HepG2 (cell line): ENCODE data around the gene TET2. TPM values are rescaled to one million over a fixed set of nuclear protein-coding genes. Genes with fewer than 3 reads are reported as not detected.
A peak's percentile ranks its signal among the peaks of the same experiment; 100 is the strongest.

Experiments
- ATAC-seq: fragments of 200-7000 bp; cut with Tn5 transposase; 3 replicates; pipeline ENCODE4 v1.9.1; 2020; ENCODE audit warnings: mild to moderate bottlenecking, moderate library complexity
- BruUV-seq: library from RNA; stranded (reverse); fragments of 400-500 nt; replicated peaks from 2 replicates; lab custom pipeline; 2021; lab: Mats Ljungman, UMichigan
- CTCF ChIA-PET: fragments of 300-600 bp; formaldehyde crosslinking; extraction: SDS; loops from one replicate; lab custom pipeline; 2021; ENCODE audit warnings: low total read pairs, inconsistent platforms, low intra/inter-chr PET ratio; lab: Yijun Ruan, JAX
- POLR2A ChIA-PET: fragments of 350-600 bp; sonication (Branson Sonifier 250); formaldehyde crosslinking; loops from one replicate; lab custom pipeline; 2020; ENCODE audit warnings: antibody characterized with exemption, inconsistent platforms; lab: Yijun Ruan, JAX
- DNase-seq: peaks from one replicate; pipeline ENCODE4 v3.0.0-alpha.2; 2015; ENCODE audit warnings: low spot score
- FAIRE-seq: peaks from 3 replicates; lab custom pipeline; 2011; peaks lifted over from hg19 to GRCh38; lab: Jason Lieb, UNC
- H2AFZ ChIP-seq: one replicate; pipeline ENCODE4 v1.6.1; 2011; ENCODE audit warnings: low read length, inconsistent platforms
- H3K27ac ChIP-seq: fragments of 300-600 bp; 3 replicates; pipeline ENCODE4 v1.8.0; 2011; ENCODE audit warnings: mixed run types, mild to moderate bottlenecking, mixed read lengths, low read length, inconsistent platforms; ENCODE audit not compliant: insufficient read depth; ENCODE audit errors: extremely low read length
- H3K27me3 ChIP-seq, 2 experiments: fragments of 200-600 bp in 1 of 2; 2 replicates in 1 of 2; 3 replicates in 1 of 2; pipeline versions ENCODE4 v1.6.0 to v1.8.0; 2011; ENCODE audit warnings: low read length in 2 of 2, mild to moderate bottlenecking in 2 of 2, moderate library complexity in 2 of 2, inconsistent platforms in 1 of 2; ENCODE audit not compliant: insufficient read depth in 2 of 2, control insufficient read depth in 1 of 2
- H3K36me3 ChIP-seq, 2 experiments: fragments of 200-600 bp in 1 of 2; replicated peaks in 1 of 2; 2 replicates in 1 of 2; 3 replicates in 1 of 2; pipeline versions ENCODE4 v1.5.1 to v1.8.0; 2011; ENCODE audit warnings: low read length in 2 of 2, inconsistent platforms in 1 of 2; ENCODE audit not compliant: insufficient read depth in 2 of 2, control insufficient read depth in 1 of 2
- H3K4me1 ChIP-seq: 2 replicates; pipeline ENCODE4 v1.5.1; 2012; ENCODE audit warnings: low read length, inconsistent platforms; ENCODE audit not compliant: insufficient read depth
- H3K4me2 ChIP-seq: 2 replicates; pipeline ENCODE4 v1.6.0; 2011; ENCODE audit warnings: low read depth, low read length, inconsistent platforms
- H3K4me3 ChIP-seq, 3 experiments: fragments of 200-600 bp in 1 of 3; sonication (generic), shearing (Covaris generic) in 1 of 3; replicated peaks in 1 of 3; 2 replicates each; pipeline ENCODE4 v1.5.1; 2011 to 2016; ENCODE audit warnings: low read length in 3 of 3, inconsistent platforms in 2 of 3, low read depth in 2 of 3, mild to moderate bottlenecking in 2 of 3, control low read depth in 1 of 3, mixed read lengths in 1 of 3; ENCODE audit not compliant: insufficient read depth in 1 of 3
- H3K79me2 ChIP-seq: one replicate; pipeline ENCODE4 v1.6.1; 2011; ENCODE audit warnings: low read length, inconsistent platforms; ENCODE audit not compliant: insufficient read depth
- H3K9ac ChIP-seq: 2 replicates; pipeline ENCODE4 v1.6.0; 2011; ENCODE audit warnings: mild to moderate bottlenecking, low read depth, low read length, inconsistent platforms; ENCODE audit not compliant: insufficient read depth
- H3K9me3 ChIP-seq: 2 replicates; pipeline ENCODE4 v1.5.1; 2012; ENCODE audit warnings: mild to moderate bottlenecking, low read length
- H4K20me1 ChIP-seq: 2 replicates; pipeline ENCODE4 v1.6.0; 2011; ENCODE audit warnings: inconsistent platforms, mild to moderate bottlenecking, low read length, moderate library complexity; ENCODE audit not compliant: insufficient read depth
- MIER2 ChIP-seq: IDR thresholded peaks from 2 replicates; pipeline ENCODE4 v1.6.1; 2016; ENCODE audit warnings: missing biosample characterization, missing genetic modification reagents
- POGZ ChIP-seq: sonication (generic); formaldehyde crosslinking; IDR thresholded peaks from 2 replicates; pipeline ENCODE4 v1.4.0; 2020; ENCODE audit warnings: mild to moderate bottlenecking, missing genetic modification reagents
- SPEN ChIP-seq: sonication (generic); formaldehyde crosslinking; IDR thresholded peaks from 2 replicates; pipeline ENCODE4 v1.5.1; 2020; ENCODE audit warnings: low read depth, mild to moderate bottlenecking, missing genetic modification reagents
- ZEB1 ChIP-seq: IDR thresholded peaks from 2 replicates; pipeline ENCODE4 v1.6.1; 2012; ENCODE audit warnings: mild to moderate bottlenecking, low read depth, inconsistent platforms; ENCODE audit not compliant: insufficient replicate concordance
- ZNF136 ChIP-seq: sonication (generic); formaldehyde crosslinking; IDR thresholded peaks from 2 replicates; pipeline ENCODE4 v1.8.1; 2022; ENCODE audit warnings: low read depth, mild to moderate bottlenecking, moderate library complexity, missing genetic modification reagents
- ZNF282 ChIP-seq: fragments of 450-650 bp; IDR thresholded peaks from 2 replicates; pipeline ENCODE4 v1.6.1; 2018; ENCODE audit not compliant: partially characterized antibody
- ZNF747 ChIP-seq: sonication (generic); formaldehyde crosslinking; IDR thresholded peaks from 2 replicates; pipeline ENCODE4 v1.8.1; 2023; ENCODE audit warnings: missing genetic modification reagents, mild to moderate bottlenecking, borderline replicate concordance
- whole genome bisulfite sequencing: methylation state at CpG from one replicate; pipeline ENCODE4 v1.1.6; 2017; ENCODE audit warnings: low lambda C conversion rate; 5-methylcytosine and 5-hydroxymethylcytosine counted together
- in situ Hi-C: cut with HindIII; loops from 2 replicates; pipeline ENCODE4 v1.10.0; 2017; ENCODE audit warnings: low pct_unique_long_range_greater_than_20kb; ENCODE audit not compliant: extremely low pct_ligation_motif_present
- intact Hi-C: fragments of 100-400 bp; cut with micrococcal nuclease; formaldehyde crosslinking; loops from one replicate; pipeline ENCODE4 v1.10.0; 2022; ENCODE audit not compliant: unreplicated experiment
- polyA plus RNA-seq, 8 experiments: library from polyadenylated mRNA; depleted of rRNA in 3 of 8; stranded (reverse) in 7 of 8; unstranded in 1 of 8; fragments of >200 nt; fragmentation: Illumina TruSeq in 4 of 8; extraction: Trizol in 4 of 8; gene quantifications; 2 replicates each; pipeline versions ENCODE4 v1.2.1 to v1.2.3, GENCODE V29; 2011 to 2016; ENCODE audit warnings: low read depth in 4 of 8, missing spikeins in 1 of 8, mixed read lengths in 1 of 8; ENCODE audit not compliant: insufficient read depth in 1 of 8
- total RNA-seq, 5 experiments: library from RNA; depleted of rRNA; stranded (reverse); fragments of >200 nt; fragmentation: Illumina TruSeq; extraction: Trizol; gene quantifications; 2 replicates each; pipeline ENCODE4 v1.2.3, GENCODE V29; 2016; ENCODE audit warnings: low read depth in 1 of 5
- TF ChIP-seq, protein P1 (sequence below): sonication (generic); formaldehyde crosslinking; IDR thresholded peaks from 2 replicates; pipeline ENCODE4 v1.9.0; 2022; ENCODE audit warnings: low read depth, missing genetic modification reagents
- TF ChIP-seq, protein P2 (sequence below): sonication (generic); formaldehyde crosslinking; IDR thresholded peaks from 2 replicates; pipeline ENCODE4 v1.4.0; 2020; ENCODE audit warnings: mild to moderate bottlenecking, missing genetic modification reagents

Gene TET2
- total and polyA plus RNA-seq, 2 of the 13 experiments (the other 11 are each of a cell fraction or from before 2014, with no cell fraction given), result 4.7 to 4.8 TPM

DNA sequence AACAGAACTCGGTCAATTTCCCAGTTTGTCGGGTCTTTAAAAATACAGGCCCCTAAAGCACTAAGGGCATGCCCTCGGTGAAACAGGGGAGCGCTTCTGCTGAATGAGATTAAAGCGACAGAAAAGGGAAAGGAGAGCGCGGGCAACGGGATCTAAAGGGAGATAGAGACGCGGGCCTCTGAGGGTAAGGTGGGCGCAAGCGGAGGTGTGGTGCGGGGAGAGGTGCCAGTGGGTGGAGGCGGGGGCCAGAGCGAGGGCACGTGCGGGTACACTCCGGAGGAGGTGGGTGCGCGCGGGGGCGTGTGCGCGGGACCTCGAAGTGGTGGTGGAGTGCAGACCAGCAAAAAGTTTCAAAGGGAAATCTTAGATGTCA, 787 bp upstream of the TET2 start (continued):
- 0 out of 2 replicates have a peak, but pooled peaks have one; percentile 2 for TF ChIP-seq POGZ
- TF ChIP-seq, protein P1, sequence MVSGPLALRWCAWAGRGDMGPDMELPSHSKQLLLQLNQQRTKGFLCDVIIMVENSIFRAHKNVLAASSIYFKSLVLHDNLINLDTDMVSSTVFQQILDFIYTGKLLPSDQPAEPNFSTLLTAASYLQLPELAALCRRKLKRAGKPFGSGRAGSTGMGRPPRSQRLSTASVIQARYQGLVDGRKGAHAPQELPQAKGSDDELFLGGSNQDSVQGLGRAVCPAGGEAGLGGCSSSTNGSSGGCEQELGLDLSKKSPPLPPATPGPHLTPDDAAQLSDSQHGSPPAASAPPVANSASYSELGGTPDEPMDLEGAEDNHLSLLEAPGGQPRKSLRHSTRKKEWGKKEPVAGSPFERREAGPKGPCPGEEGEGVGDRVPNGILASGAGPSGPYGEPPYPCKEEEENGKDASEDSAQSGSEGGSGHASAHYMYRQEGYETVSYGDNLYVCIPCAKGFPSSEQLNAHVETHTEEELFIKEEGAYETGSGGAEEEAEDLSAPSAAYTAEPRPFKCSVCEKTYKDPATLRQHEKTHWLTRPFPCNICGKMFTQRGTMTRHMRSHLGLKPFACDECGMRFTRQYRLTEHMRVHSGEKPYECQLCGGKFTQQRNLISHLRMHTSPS, result peak; percentile 53
- TF ChIP-seq ZEB1, result peak; percentile 50
- TF ChIP-seq, all 625 proteins: peak for 19

DNA sequence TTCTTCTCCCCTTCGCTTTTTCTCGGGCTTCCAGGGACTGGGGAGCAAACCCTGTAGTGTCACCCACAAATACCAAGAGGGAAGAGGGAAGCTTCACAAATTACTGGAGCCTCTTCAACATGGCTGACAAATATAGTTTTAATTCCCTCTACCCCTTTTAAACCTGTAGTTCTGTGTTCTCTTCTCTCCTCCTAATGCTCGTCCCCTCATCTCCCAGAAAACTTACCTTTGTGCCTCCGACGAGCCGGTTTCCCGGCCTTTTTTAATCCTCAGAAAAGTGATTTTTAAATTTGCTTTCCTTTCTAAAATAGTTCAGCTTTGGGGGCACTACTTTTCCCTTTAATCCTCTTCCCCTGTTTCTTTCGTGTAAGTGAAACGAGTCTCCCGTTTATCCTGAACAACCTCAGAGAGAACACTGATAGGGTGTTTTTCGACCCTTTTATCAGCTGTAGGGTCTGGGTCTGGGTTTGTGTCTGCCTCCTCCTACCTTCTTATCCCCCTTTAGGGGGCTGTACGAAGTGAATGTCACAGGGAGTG, 408 bp downstream of the TET2 start:
- H3K79me2 ChIP-seq, result peaks cover 32% of the 10 kb centered on the region
- H3K27ac ChIP-seq, result peak overlapping the region; percentile 64
- intact Hi-C loops, result loop anchor here (2.0 to 5.0 kb wide), 3 partner anchors 46 to 200 kb away; no protein-coding TSS in a partner anchor
- no peak for DNase-seq
- H3K9me3 ChIP-seq, result no peaks in the 10 kb centered on the region
- peak overlapping the region; percentile 90 for H3K9ac ChIP-seq
- peak overlapping the region; percentile 75 to 89 (median 82) for H3K4me3 ChIP-seq
- WGBS, result under 1% methylated on average over 12 of the region's 12 CpGs
- H2AFZ ChIP-seq, result peak overlapping the region; percentile 93
- peaks cover 44% of the 10 kb centered on the region for H3K4me1 ChIP-seq
- ChIA-PET POLR2A (interaction anchor here (0.6 to 2.4 kb wide), 4 partner anchors 15 to 326 kb away, joined by 3 to 14 read pairs (median 6); partner anchors contain the start of gene PPA2), CTCF (interaction anchor here (0.7 kb wide), 1 partner anchor 50 kb away, joined by 3 read pairs; no protein-coding TSS in a partner anchor)
- peaks cover 4% of the 10 kb centered on the region; the same call in 1 of the 2 replicates for H4K20me1 ChIP-seq
- peak overlapping the region; percentile 94 for H3K4me2 ChIP-seq
- no peaks in the 10 kb centered on the region; a peak in 2 of 5 replicates for H3K27me3 ChIP-seq
- TSS peak; percentile 74 for BruUV-seq
- no peak for FAIRE-seq
- H3K36me3 ChIP-seq, result no peaks in the 10 kb centered on the region
- in situ Hi-C loops, result no loop called here
- ATAC-seq, result peak; percentile 4; the same call in 2 of the 3 replicates
- TF ChIP-seq SPEN (CRISPR knock-in tag) (no peak), ZNF136 (CRISPR knock-in tag) (0 out of 2 replicates have a peak, but pooled peaks have one; percentile 31), ZNF282 (no peak), MIER2 (CRISPR knock-in tag) (no peak), ZNF747 (CRISPR knock-in tag) (no peak)
- TF ChIP-seq, protein P2, sequence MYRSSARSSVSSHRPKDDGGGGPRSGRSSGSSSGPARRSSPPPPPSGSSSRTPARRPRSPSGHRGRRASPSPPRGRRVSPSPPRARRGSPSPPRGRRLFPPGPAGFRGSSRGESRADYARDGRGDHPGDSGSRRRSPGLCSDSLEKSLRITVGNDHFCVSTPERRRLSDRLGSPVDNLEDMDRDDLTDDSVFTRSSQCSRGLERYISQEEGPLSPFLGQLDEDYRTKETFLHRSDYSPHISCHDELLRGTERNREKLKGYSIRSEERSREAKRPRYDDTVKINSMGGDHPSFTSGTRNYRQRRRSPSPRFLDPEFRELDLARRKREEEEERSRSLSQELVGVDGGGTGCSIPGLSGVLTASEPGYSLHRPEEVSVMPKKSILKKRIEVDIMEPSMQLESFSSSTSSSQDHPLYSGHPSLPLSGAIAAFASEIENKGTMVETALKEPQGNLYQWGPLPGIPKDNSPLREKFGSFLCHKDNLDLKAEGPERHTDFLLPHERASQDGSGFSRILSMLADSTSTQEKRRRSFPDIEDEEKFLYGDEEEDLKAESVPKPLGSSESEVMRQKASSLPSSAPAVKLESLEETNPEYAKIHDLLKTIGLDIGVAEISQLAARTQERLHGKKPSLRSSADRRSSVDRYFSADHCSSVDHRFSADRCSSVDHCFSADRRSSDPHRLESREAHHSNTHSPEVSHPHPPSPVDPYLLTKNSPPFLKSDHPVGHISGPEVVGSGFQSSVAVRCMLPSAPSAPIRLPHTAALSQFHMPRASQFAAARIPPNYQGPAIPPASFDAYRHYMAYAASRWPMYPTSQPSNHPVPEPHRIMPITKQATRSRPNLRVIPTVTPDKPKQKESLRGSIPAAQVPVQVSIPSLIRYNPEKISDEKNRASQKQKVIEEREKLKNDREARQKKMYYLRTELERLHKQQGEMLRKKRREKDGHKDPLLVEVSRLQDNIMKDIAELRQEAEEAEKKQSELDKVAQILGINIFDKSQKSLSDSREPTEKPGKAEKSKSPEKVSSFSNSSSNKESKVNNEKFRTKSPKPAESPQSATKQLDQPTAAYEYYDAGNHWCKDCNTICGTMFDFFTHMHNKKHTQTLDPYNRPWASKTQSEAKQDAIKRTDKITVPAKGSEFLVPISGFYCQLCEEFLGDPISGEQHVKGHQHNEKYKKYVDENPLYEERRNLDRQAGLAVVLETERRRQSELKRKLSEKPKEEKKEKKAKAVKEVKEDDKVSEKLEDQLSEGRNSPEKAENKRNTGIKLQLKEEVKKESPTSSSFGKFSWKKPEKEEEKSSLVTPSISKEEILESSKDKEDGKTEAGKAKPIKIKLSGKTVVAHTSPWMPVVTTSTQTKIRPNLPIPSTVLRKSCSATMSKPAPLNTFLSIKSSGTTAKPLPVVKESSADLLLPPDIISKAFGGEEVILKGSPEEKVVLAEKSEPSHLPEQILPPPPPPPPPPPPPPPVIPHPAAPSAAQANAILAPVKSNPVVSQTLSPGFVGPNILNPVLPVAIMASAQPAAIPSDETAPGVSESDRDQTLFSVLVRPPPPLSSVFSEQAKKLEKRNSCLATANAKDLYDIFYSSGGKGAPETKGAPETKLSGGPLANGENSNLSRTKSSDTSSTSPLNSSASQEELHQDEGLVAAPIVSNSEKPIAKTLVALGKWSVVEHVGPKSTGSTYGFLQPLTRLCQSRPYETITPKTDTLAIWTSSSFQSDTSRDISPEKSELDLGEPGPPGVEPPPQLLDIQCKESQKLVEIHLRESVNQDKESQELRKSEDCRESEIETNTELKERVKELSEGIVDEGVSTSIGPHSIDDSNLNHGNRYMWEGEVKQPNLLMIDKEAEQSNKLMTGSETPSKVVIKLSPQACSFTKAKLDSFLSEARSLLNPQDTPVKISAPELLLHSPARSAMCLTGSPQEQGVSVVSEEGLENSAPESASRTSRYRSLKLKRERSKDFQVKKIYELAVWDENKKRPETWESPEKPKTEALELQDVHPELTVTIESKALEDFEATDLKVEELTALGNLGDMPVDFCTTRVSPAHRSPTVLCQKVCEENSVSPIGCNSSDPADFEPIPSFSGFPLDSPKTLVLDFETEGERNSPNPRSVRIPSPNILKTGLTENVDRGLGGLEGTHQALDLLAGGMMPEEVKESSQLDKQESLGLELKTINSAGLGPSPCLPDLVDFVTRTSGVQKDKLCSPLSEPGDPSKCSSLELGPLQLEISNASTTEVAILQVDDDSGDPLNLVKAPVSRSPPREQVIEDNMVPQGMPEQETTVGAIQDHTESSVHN (CRISPR knock-in tag), result no peak; the same call in 1 of the 2 replicates
